IMR-90 (cell line): ENCODE data around the gene TANGO6. TPM values are rescaled to one million over a fixed set of nuclear protein-coding genes. Genes with fewer than 3 reads are reported as not detected.

Experiments
- microRNA-seq, 2 experiments: library from miRNA; stranded (forward) in 1 of 2; unstranded in 1 of 2; fragments of 10-50 nt in 1 of 2; fragments of <30 nt in 1 of 2; gene quantifications in 1 of 2; microRNA quantifications in 1 of 2; one replicate each; pipeline versions ENCODE3 to v1.1.0; 2013 to 2020; ENCODE audit not compliant: insufficient read depth in 1 of 2, insufficient read length in 1 of 2, unreplicated experiment in 1 of 2
- polyA plus RNA-seq, 3 experiments: library from polyadenylated mRNA; depleted of rRNA; stranded (reverse); fragments of >200 nt; gene quantifications; 2 replicates each; pipeline ENCODE4 v1.2.3, GENCODE V29; 2012; ENCODE audit warnings: low replicate concordance in 1 of 3
- small RNA-seq, 5 experiments: library from RNA; depleted of rRNA; stranded (forward); fragments of <200 nt; gene quantifications; one replicate each; pipeline ENCODE3, GENCODE V24; 2012
- total RNA-seq: library from RNA; depleted of rRNA; stranded (reverse); fragments of >200 nt; gene quantifications from 2 replicates; pipeline ENCODE4 v1.2.3, GENCODE V29; 2012; rRNA removed

The TANGO6 gene
- total and polyA plus RNA-seq, 2 of the 4 experiments (the other 2 are of a cell fraction), result 6.7 to 22.4 TPM

Small RNA genes lying within 50 kb of the gene (microRNA-seq; reads per million reads assigned to microRNA genes)
- gene RF00019 (ENCODE audit: insufficient read depth, insufficient read length) (not detected), gene RF00066 (ENCODE audit: insufficient read depth, insufficient read length) (not detected), gene RNU6-898P (ENCODE audit: insufficient read depth, insufficient read length) (not detected)

Small RNA genes lying within 50 kb of the gene (small RNA-seq; reads per million reads assigned to genes)
- 0 reads per million in 5 experiments for gene RF00019
- gene RF00066, result 0 reads per million in 5 experiments
- 0 to 0.60 (median 0) reads per million in 5 experiments for gene RNU6-898P

Other genes starting within 250 kb of the TANGO6 start
- not detected in 2 replicates for gene CDH3, start 198.2 kb upstream of the TANGO6 start, total RNA-seq
- gene CDH3, start 198.2 kb upstream of the TANGO6 start, polyA plus RNA-seq (2012; rRNA removed), result not detected in 2 replicates
- under 0.01 TPM in 1 of 2 replicates, not detected in the other for gene CDH1, start 106.2 kb upstream of the TANGO6 start, total RNA-seq
- gene CDH1, start 106.2 kb upstream of the TANGO6 start, polyA plus RNA-seq (2012; rRNA removed), result not detected in 2 replicates